ENCODE results near the gene UBE2V1.
"Not testable (repeated sequence)": the region's sequence is repeated elsewhere in the genome, so short reads cannot be mapped to it uniquely, and the experiment has no call there.

Gene UBE2V1

GRCh38 chr20:50112512-50113419, at the start of gene UBE2V1:
Gene UBE2V1 (minus strand): TSS chr20:50113150. CDS start chr20:50113128, 22 bp downstream.
- DNase-seq = peak; percentile 80 to 83

- DNase-seq = not testable (repeated sequence)
Observed at GRCh38 chr20:50161494-50161893, 48.5 kb upstream of the UBE2V1 start.

GRCh38 chr20:50153500-50154377, 40.8 kb upstream of the UBE2V1 start, which contains the start of gene PEDS1:
Gene PEDS1 (minus strand): TSS chr20:50153723. CDS start chr20:50153637, 86 bp downstream.
- DNase-seq = peak; percentile 91

GRCh38 chr20:50153153-50153499, 40.2 kb upstream of the UBE2V1 start:
- no peak for DNase-seq

- peak in 1 of 2 experiments; percentile 19 for DNase-seq
Observed at GRCh38 chr20:50152394-50153152, 39.6 kb upstream of the UBE2V1 start.

- DNase-seq = no peak
Observed at GRCh38 chr20:50151034-50151743, 38.2 kb upstream of the UBE2V1 start.

GRCh38 chr20:50149481-50150254, 36.7 kb upstream of the UBE2V1 start:
- peak in 1 of 2 experiments; percentile 6 for DNase-seq

- DNase-seq = peak in 1 of 2 experiments; percentile 49
Observed at GRCh38 chr20:50146732-50147662, 34.0 kb upstream of the UBE2V1 start.

GRCh38 chr20:50146214-50146613, 33.3 kb upstream of the UBE2V1 start:
- DNase-seq = no peak

GRCh38 chr20:50145566-50145965, 32.6 kb upstream of the UBE2V1 start:
- DNase-seq = no peak

- DNase-seq = no peak
Observed at GRCh38 chr20:50144362-50144761, 31.4 kb upstream of the UBE2V1 start.

GRCh38 chr20:50142812-50143211, 29.9 kb upstream of the UBE2V1 start:
- peak; percentile 15 to 63 for DNase-seq

- DNase-seq = no peak
Observed at GRCh38 chr20:50141811-50142561, 29.0 kb upstream of the UBE2V1 start.

GRCh38 chr20:50141018-50141675, 28.2 kb upstream of the UBE2V1 start:
- no peak for DNase-seq

- no peak for DNase-seq
Observed at GRCh38 chr20:50140339-50140859, 27.4 kb upstream of the UBE2V1 start.

GRCh38 chr20:50138479-50139393, 25.8 kb upstream of the UBE2V1 start:
- DNase-seq = no peak

- DNase-seq = no peak
Observed at GRCh38 chr20:50138120-50138478, 25.1 kb upstream of the UBE2V1 start.
